Cardiac fibroblast (primary cell): ENCODE data around the gene ADAT1.

Experiments used
- DNase-seq, 2 donors: peaks; one replicate each; pipeline versions ENCODE4 v3.0.0 to v3.0.0-alpha.2; 2010; ENCODE audit warnings: low read depth in 2 of 2
- H3K4me3 ChIP-seq, 2 donors: replicated peaks in 1 of 2; 1 replicate in 1 of 2; 2 replicates in 1 of 2; pipeline ENCODE4 v1.5.1; 2011; ENCODE audit warnings: low read depth in 2 of 2, low read length in 2 of 2, mild to moderate bottlenecking in 2 of 2, moderate library complexity in 1 of 2
- CTCF ChIP-seq: IDR thresholded peaks from one replicate; pipeline ENCODE4 v1.5.1; 2011; ENCODE audit warnings: low read depth, mild to moderate bottlenecking, low read length, inconsistent platforms

The ADAT1 gene

GRCh38 chr16:75615619-75616018 is 7.5 kb downstream of the ADAT1 start:
- TF ChIP-seq CTCF = no peak
- H3K4me3 ChIP-seq = no peak overlapping the region
- no peak for DNase-seq

GRCh38 chr16:75614066-75614897 is 8.8 kb downstream of the ADAT1 start:
- no peak for TF ChIP-seq CTCF
- DNase-seq = peak; percentile 54 to 73
- H3K4me3 ChIP-seq = no peak overlapping the region

GRCh38 chr16:75606507-75606906 is 16.6 kb downstream of the ADAT1 start:
- no peak overlapping the region for H3K4me3 ChIP-seq
- no peak for DNase-seq
- TF ChIP-seq CTCF = no peak

- no peak for DNase-seq
- no peak for TF ChIP-seq CTCF
- no peak overlapping the region for H3K4me3 ChIP-seq
Observed at GRCh38 chr16:75603241-75603640, 19.8 kb downstream of the ADAT1 start.

- no peak overlapping the region for H3K4me3 ChIP-seq
- TF ChIP-seq CTCF = no peak
- no peak for DNase-seq
Observed at GRCh38 chr16:75599452-75600277, 23.4 kb downstream of the ADAT1 start.

GRCh38 chr16:75593825-75594820 is 29.0 kb downstream of the ADAT1 start:
- no peak for TF ChIP-seq CTCF
- H3K4me3 ChIP-seq = no peak overlapping the region
- DNase-seq = peak; percentile 26 to 79
